ENCODE results near the gene OR1N2.
A peak's percentile ranks its signal among the peaks of the same experiment; 100 is the strongest.
"Not testable (repeated sequence)": the region's sequence is repeated elsewhere in the genome, so short reads cannot be mapped to it uniquely, and the experiment has no call there.

The OR1N2 gene

GRCh38 chr9:122552812-122553211 lies at the start of gene OR1N2:
OR1N2 (plus strand) TSS chr9:122553112; CDS start chr9:122553212, 100 bp downstream.
- DNase-seq: no peak

- no peak for DNase-seq
Measured at GRCh38 chr9:122506964-122507363, 45.9 kb upstream of the OR1N2 start.

- no peak for DNase-seq
Measured at GRCh38 chr9:122510502-122510901, 42.4 kb upstream of the OR1N2 start, which contains the start of gene OR1J2. OR1J2 (plus strand) TSS chr9:122510802; CDS start chr9:122510802, 0 bp downstream.

- DNase-seq: no peak
Measured at GRCh38 chr9:122518226-122518625, 34.7 kb upstream of the OR1N2 start.

GRCh38 chr9:122518841-122519240 lies 34.1 kb upstream of the OR1N2 start, which contains the start of gene OR1J4:
OR1J4 (plus strand) TSS chr9:122519141; CDS start chr9:122519141, 0 bp downstream.
- DNase-seq: no peak

- no peak for DNase-seq
Measured at GRCh38 chr9:122519376-122519775, 33.5 kb upstream of the OR1N2 start.

GRCh38 chr9:122526602-122527001 lies 26.3 kb upstream of the OR1N2 start:
- DNase-seq: no peak

GRCh38 chr9:122527193-122527592 lies 25.7 kb upstream of the OR1N2 start, which contains the start of gene OR1N1:
OR1N1 (minus strand) TSS chr9:122527293; CDS start chr9:122527293, 0 bp downstream.
- DNase-seq: no peak

GRCh38 chr9:122531157-122531556 lies 21.8 kb upstream of the OR1N2 start:
- not testable (repeated sequence) for DNase-seq

GRCh38 chr9:122536134-122536533 lies 16.8 kb upstream of the OR1N2 start:
- DNase-seq: no peak

GRCh38 chr9:122537066-122537465 lies 15.8 kb upstream of the OR1N2 start:
- DNase-seq: not testable (repeated sequence)

GRCh38 chr9:122538757-122539156 lies 14.2 kb upstream of the OR1N2 start:
- DNase-seq: no peak

GRCh38 chr9:122546196-122546595 lies 6.7 kb upstream of the OR1N2 start:
- DNase-seq: peak; percentile 31

GRCh38 chr9:122551371-122551770 lies 1.5 kb upstream of the OR1N2 start:
- DNase-seq: no peak

- no peak for DNase-seq
Measured at GRCh38 chr9:122561446-122561845, 8.5 kb downstream of the OR1N2 start.

GRCh38 chr9:122562134-122562760 lies 9.3 kb downstream of the OR1N2 start:
- no peak for DNase-seq

GRCh38 chr9:122567901-122568300 lies 15.0 kb downstream of the OR1N2 start:
- DNase-seq: no peak

GRCh38 chr9:122572456-122572855 lies 19.5 kb downstream of the OR1N2 start:
- DNase-seq: no peak

- no peak for DNase-seq
Measured at GRCh38 chr9:122579874-122580273, 27.0 kb downstream of the OR1N2 start.

GRCh38 chr9:122580360-122580759 lies 27.4 kb downstream of the OR1N2 start:
- DNase-seq: no peak

- not testable (repeated sequence) for DNase-seq
Measured at GRCh38 chr9:122583284-122583683, 30.4 kb downstream of the OR1N2 start, which contains the start of gene OR1L8. OR1L8 (minus strand) TSS chr9:122583384; CDS start chr9:122568477, 14,907 bp downstream.
